Spleen (tissue), 7 donors: ENCODE measurements around the gene ABCB4.

Experiments
- POLR2AphosphoS5 ChIP-seq, 3 donors: sonication (generic); formaldehyde crosslinking; IDR thresholded peaks; one replicate each; pipeline ENCODE4 v1.5.1; 2017; ENCODE audit warnings: antibody characterized with exemption in 3 of 3
- TF ChIP-seq, protein P1 (sequence below), 11 experiments: fragments of 200-600 bp in 7 of 11; fragments of 450-650 bp in 4 of 11; sonication (generic) in 4 of 11; IDR thresholded peaks in 8 of 11; conservative IDR thresholded peaks in 3 of 11; 1 replicate in 7 of 11; 2 replicates in 4 of 11; pipeline versions ENCODE4 v1.4.0 to v1.8.0; 2016 to 2021; ENCODE audit warnings: antibody characterized with exemption in 11 of 11, inconsistent platforms in 4 of 11, mild to moderate bottlenecking in 1 of 11
- donor health status: DM: no; HTN: no; CAD: no; lungs with moderate emphysema.
- donor health status: DM: no; HTN: no; CAD: no.
- donor health status: DM: no; HTN: no; CAD: no.

DNA sequence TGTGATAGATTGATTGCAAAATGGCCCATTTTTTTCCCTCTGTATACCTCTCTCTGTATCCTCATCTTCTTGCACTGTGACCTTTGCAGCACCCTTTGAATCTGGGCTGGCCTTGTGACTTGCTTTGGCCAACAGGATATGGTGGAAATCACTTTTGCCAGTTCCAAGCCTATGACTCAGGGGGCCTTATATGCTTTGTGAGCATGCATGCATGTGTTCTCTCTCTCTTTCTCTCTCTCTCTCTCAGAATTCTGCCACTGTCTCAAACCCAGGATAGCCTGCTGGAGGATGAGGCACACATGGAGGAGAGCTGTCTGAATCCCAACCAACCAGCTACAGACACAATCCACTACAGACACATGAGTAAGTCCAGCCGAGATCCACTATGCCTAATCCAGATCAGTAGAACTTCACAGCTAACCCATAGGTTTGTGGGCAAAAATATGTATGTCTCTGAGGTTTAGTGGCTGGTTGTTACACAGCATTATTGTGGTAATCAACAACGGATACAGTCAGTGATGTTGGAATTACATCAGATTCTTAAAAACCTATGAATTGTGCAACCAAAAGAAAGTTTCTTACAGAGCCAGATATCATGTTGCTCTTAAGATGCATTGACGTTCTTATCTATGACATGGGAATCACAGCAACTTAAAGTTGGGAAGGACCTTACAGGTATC, 41.8 kb upstream of the ABCB4 start:
- no peak for TF ChIP-seq POLR2AphosphoS5 (IDR thresholded peaks at IDR 0.05)
- TF ChIP-seq, protein P1, sequence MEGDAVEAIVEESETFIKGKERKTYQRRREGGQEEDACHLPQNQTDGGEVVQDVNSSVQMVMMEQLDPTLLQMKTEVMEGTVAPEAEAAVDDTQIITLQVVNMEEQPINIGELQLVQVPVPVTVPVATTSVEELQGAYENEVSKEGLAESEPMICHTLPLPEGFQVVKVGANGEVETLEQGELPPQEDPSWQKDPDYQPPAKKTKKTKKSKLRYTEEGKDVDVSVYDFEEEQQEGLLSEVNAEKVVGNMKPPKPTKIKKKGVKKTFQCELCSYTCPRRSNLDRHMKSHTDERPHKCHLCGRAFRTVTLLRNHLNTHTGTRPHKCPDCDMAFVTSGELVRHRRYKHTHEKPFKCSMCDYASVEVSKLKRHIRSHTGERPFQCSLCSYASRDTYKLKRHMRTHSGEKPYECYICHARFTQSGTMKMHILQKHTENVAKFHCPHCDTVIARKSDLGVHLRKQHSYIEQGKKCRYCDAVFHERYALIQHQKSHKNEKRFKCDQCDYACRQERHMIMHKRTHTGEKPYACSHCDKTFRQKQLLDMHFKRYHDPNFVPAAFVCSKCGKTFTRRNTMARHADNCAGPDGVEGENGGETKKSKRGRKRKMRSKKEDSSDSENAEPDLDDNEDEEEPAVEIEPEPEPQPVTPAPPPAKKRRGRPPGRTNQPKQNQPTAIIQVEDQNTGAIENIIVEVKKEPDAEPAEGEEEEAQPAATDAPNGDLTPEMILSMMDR (IDR thresholded peaks at IDR 0.05 in 8 of 11, conservative IDR thresholded peaks at IDR 0.05 in 3 of 11): no peak
